DND-41 (cell line): ENCODE data around the gene AKAP13.

Experiments
- CTCF ChIP-seq: IDR thresholded peaks from 2 replicates; pipeline ENCODE4 v1.5.1; 2012; ENCODE audit warnings: borderline replicate concordance, low read length, moderate library complexity, mild to moderate bottlenecking; ENCODE audit not compliant: poor library complexity, severe bottlenecking; ENCODE audit errors: extremely low read depth
- EZH2 ChIP-seq: IDR thresholded peaks from 3 replicates; pipeline ENCODE4 v1.6.1; 2012; ENCODE audit warnings: borderline replicate concordance, low read depth, mild to moderate bottlenecking, moderate library complexity, low read length, inconsistent platforms; ENCODE audit not compliant: severe bottlenecking

- TF ChIP-seq EZH2 (no peak), CTCF (no peak)
Measured at GRCh38 chr15:85545752-85546151, 165.3 kb downstream of the AKAP13 start.
